GM21367 (cell line): Measurements from ENCODE around the gene P2RX7.
"Not testable (repeated sequence)": the region's sequence is repeated elsewhere in the genome, so short reads cannot be mapped to it uniquely, and the experiment has no call there.

Source experiments
- ATAC-seq: cut with Tn5 transposase; IDR thresholded peaks from one replicate; pipeline ENCODE4 v1.9.1; 2021; ENCODE audit not compliant: unreplicated experiment

The P2RX7 gene

GRCh38 chr12:121170151-121170550 lies 37.5 kb downstream of the P2RX7 start:
- ATAC-seq = no peak

DNA sequence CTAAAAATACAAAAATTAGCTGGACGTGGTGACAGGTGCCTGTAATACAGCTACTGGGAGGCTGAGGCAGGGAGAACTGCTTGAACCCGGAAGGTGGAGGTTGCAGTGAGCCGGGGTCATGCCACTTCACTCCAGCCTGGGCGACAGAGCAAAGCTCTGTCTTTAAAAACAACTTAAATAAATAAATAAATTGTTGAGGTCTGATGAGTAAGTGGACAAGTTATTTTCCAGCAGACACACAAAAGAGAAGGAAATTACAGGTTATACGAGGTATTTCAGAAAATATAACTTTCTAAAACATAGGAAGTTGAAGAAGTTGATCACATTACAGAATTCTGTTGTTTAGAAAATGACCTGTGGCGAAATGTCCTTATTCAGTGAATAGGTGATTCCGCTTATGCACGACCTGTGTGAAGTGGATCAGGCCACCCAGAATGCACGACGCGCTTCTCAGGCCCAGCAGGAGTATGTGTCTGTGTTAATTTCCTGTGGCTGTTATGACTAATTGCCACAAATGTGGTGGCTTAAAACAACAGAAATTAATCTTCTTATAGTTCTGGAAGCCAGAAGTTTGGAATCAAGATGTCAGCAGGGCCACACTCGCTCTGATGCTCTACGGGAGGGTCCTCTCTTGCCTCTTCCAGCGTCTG lies 38.1 kb downstream of the P2RX7 start:
- no peak for ATAC-seq

- no peak for ATAC-seq
These were observed 39.5 kb downstream of the P2RX7 start for GRCh38 chr12:121172145-121172544.

GRCh38 chr12:121175383-121176119 lies 42.9 kb downstream of the P2RX7 start:
- ATAC-seq = no peak

- ATAC-seq = no peak
These were observed 44.3 kb downstream of the P2RX7 start for GRCh38 chr12:121176826-121177529.

DNA sequence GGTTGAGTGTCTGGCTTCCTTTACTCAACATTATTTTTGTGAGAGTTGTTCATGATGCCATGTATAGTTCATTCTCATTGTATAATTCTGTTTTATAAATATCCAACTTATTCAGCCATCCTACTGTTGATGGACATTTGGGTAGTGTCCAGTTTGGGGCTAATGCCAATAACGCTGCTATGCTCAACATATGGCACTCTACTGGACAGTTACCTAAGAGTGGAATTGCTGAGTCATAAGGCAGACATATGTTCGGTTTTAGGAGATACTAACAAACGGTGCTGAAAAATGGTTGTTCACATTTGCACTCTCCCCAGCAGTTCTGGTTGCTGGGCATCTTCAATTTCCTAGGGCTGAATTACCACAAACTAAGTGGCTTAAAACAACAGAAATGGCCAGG lies 48.5 kb downstream of the P2RX7 start:
- no peak for ATAC-seq

- no peak for ATAC-seq
These were observed 49.7 kb downstream of the P2RX7 start for GRCh38 chr12:121182222-121182893.

- ATAC-seq = no peak
These were observed 51.7 kb downstream of the P2RX7 start for GRCh38 chr12:121184425-121184824.

- ATAC-seq = no peak
These were observed 52.6 kb downstream of the P2RX7 start for GRCh38 chr12:121184984-121185889.

GRCh38 chr12:121186826-121187225 lies 54.1 kb downstream of the P2RX7 start:
- no peak for ATAC-seq

DNA sequence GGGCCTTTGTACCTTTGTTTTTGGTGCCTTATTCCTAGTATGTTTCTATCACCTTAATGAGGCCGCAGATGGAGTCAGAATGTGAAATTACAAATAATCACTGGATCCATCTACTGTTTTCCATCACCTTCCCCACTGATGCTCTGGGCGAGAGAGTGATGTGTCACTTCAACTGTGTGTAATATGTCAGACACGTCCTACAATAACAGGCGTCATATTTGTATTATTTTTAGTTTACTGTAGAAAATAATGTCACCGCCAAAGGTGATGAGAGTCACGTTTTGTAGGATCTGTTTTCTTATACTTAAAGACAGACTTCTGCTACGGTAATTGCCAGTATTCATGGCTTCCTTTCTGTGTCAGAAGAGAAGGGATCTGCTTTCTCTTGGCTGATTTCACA lies 54.8 kb downstream of the P2RX7 start:
- ATAC-seq = no peak

GRCh38 chr12:121188227-121188626 lies 55.6 kb downstream of the P2RX7 start:
- ATAC-seq = no peak

- ATAC-seq = no peak
These were observed 56.5 kb downstream of the P2RX7 start for GRCh38 chr12:121189131-121189530.

DNA sequence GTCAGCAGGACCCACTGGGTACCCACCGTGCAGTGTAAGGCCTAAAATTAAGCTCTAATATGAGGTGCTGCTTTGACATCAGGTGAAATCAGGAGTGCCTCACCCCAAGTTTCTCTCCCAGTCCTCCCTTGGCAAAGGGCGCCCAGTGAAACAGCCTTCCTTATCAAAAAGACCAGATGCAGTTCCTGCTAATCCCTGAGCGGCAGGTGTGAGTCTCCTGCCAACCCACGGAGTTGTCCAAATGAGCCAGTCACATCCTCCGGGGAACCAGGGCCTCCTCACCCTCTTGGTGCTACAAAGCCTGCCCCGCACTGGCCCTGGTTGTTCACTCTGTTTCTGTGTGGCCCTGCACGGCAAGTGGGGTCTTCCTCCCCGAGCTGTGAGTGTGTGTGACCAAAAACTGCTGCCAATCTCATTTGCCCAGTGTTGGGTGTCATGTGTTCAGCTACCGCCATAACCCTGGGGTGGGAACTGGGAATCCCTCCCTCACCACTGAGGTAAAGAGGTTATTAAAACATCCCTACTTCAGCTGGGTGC lies 57.0 kb downstream of the P2RX7 start:
- ATAC-seq = no peak

DNA sequence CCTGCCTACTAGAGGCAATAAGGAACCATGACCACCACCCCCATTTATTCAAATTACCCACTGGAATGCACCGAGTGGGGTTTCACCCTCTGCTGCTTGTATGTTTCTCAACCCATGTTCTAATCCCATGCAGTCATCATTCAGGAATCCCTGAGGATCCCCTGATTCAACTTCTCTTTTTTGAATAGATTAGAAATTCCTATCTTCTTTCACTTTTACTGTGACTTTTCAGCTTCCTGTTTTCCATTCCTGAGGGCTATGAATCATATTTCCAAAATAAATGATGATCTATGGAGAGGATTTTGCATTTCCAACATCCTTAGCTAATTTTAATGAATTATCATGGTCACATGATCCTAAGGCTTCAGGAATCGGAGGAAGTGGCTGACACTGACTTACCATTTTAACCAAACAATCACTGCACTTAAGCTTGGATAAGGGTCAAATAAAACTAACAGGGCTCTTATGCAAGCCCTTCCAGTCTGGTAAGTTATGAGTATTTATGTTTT lies 57.9 kb downstream of the P2RX7 start:
- ATAC-seq = no peak

GRCh38 chr12:121191151-121191550 lies 58.5 kb downstream of the P2RX7 start:
- ATAC-seq = no peak

- ATAC-seq = no peak
These were observed 64.2 kb downstream of the P2RX7 start for GRCh38 chr12:121196902-121197301.

GRCh38 chr12:121198949-121199348 lies 66.3 kb downstream of the P2RX7 start:
- ATAC-seq = no peak

DNA sequence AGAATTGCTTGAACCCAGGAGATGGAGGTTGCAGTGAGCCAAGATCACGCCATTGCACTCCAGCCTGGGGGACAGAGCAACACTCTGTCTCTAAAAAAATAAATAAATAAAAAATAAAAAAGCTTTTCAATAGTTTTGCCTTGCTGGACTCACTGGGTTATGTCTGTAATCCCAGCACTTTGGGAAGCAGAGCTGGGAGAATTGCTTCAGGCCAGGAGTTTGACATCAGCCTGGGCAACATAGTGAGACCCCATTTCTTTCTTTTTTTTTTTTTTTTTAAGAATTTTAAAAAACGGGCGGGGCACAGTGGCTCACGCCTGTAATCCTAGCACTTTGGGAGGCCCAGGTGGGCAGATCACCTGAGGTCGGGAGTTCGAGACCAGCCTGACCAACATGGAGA lies 68.5 kb downstream of the P2RX7 start:
- ATAC-seq = not testable (repeated sequence)
